HG02970 (cell line): ENCODE results near the gene DCC.

ENCODE experiments used
- ATAC-seq: cut with Tn5 transposase; IDR thresholded peaks from one replicate; pipeline ENCODE4 v1.9.1; 2021; ENCODE audit warnings: mild to moderate bottlenecking, moderate library complexity, moderate number of reproducible peaks; ENCODE audit not compliant: unreplicated experiment, low FRiP score

DCC gene

GRCh38 chr18:52764316-52764715 is 424.3 kb downstream of the DCC start:
- no peak for ATAC-seq

GRCh38 chr18:52766002-52766545 is 426.1 kb downstream of the DCC start:
- ATAC-seq = no peak

- ATAC-seq = no peak
Observed at GRCh38 chr18:52781113-52781512, 441.1 kb downstream of the DCC start.

GRCh38 chr18:52791321-52791720 is 451.3 kb downstream of the DCC start:
- ATAC-seq = no peak

DNA sequence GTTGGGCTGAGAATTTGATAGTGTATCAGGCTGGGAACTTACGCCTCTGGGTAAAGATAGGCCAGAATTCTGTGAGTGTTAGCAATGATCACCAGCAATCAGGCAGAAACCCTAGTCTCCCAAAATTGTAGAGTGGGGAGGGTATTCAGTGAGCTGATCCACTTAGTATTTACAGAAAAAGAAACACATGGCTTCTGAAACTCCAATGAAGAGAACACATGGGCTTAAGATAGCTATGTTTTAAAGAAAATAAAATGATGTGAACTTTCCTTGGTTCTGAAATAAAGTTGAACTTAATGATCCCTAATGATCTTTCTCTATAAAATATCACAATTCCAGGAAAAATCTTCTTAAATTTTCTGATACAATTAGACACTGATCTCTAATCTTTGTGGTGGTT is 472.8 kb downstream of the DCC start:
- no peak for ATAC-seq

DNA sequence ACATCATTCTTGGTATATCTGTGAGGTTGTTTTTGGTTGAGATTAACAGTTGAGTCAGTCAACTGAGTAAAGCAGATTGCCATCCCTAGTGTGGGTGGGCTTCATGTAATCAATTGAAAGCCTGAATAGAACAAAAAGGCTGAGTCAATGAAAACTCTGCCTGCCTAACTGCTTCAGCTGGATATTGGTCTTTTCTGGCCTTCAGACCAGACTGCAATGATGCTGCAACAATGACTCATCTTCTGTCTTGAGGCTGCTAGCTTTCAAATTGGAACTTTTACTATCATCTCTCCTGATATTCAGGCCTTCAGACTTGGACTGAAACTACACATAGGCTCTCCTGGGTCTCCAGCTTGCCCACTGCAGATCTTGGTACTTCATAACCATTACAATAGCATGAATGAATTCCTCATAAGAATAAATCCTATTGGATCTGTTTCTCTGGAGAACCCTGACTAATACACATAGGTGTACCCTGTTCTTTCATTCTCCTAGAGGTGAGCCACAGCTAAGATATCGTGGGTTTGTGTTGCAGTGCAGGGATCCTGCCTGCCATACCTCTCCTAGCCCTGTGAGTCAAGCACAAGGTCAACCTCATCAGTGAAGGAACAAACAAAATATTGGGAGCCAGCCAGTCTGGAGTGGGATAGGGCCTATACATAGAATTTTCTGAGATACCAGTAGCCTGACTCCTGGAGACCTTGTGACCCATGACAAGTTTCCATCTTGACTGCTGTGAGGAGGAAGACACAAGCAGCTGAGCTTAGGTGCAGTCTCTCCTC is 473.8 kb downstream of the DCC start:
- ATAC-seq = no peak

- ATAC-seq = no peak
Observed at GRCh38 chr18:52815651-52816050, 475.7 kb downstream of the DCC start.

DNA sequence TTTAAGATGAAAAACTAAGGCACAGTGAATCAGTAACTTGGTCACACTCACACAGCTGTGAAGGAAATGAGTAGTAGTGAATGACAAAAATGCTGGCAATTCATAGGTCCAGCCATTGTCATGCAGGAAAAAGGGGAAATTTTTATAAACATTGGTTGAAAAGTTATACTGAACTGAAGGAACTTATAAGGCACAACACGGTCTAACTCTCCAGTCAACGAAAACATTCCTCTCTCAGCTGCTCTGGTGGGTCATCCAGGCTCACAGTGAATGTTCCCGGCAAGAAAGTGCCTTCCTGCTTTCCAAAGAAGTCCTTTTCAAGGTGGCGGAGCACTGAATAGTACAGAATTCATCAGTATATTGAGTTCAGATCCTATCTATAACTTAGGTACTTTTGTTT is 476.1 kb downstream of the DCC start:
- ATAC-seq = no peak

GRCh38 chr18:52822160-52822559 is 482.2 kb downstream of the DCC start:
- ATAC-seq = no peak

GRCh38 chr18:52824126-52824525 is 484.1 kb downstream of the DCC start:
- ATAC-seq = no peak

DNA sequence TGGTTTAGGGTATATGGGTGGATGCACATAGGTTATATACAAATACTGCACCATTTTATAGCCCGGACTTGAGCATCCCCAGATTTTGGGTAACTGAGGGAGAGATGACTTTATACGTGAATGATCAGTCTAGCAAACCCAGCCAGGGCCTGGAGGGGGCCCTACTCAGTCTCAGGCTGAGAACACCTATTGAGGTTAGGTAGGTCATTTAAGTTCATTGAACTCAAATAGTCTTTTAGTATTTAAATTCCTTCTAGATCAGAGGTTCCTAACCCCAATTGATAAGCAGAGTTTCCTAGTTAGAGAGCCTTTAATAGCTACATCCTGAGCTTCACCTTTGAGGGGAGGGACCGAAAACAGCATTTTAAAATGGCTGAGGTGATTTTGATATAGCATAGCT is 487.0 kb downstream of the DCC start:
- no peak for ATAC-seq

GRCh38 chr18:52829320-52829719 is 489.3 kb downstream of the DCC start:
- no peak for ATAC-seq

- ATAC-seq = no peak
Observed at GRCh38 chr18:52829876-52830405, 489.9 kb downstream of the DCC start.

DNA sequence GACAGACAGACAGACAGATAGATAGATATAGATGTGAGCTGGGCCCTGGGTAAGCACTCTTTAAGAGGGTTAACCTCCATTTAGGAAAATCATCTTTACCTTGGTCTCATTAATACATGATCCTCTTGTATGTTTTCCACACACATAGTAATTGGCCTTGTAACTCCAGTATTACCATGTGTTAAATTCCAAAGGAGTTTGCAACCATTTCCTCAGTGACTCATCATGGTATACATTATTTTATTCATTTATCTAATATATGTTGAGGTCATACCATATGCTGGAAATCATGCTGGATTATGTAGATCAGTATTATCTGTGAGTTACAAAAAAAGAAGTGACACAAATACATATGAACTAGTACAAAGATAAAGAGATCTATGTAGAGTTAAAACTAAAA is 504.3 kb downstream of the DCC start:
- ATAC-seq = no peak

DNA sequence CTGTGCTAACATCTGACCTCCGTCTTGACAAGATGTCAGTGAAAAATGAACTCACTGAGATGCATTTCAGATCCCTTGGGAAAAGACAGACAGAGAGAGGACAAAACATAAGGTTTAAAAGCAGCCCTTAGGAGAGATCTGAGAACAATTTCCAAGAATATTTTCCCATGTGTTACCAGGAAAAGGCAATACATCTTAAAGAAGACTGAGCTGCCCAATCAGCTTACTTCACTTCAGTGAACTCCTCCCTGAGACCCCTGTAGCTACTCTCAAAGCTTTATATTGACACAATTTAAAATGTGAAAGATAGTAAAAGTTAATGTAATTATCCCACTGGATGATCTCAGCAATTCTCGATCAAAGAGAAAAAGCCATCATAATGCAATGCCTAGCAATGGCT is 505.0 kb downstream of the DCC start:
- no peak for ATAC-seq

GRCh38 chr18:52850031-52850560 is 510.1 kb downstream of the DCC start:
- ATAC-seq = no peak

DNA sequence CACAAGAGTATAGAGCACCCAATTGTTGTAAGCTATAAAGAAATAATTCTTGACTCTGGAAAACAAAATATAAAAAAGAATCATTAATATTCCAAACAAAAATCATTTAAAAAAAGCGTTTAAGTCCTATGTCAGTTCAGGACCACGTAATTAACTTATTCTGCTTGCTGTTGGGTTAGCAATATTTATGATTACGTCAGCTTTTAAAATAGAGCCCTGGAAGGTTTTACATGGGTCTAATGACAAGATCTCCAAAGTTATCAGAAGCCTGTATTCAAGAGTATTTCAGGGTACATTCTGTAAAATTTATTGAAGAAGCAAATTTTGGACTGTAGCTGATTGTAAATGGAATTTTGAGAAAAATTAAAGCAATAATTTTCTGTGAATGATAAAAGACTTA is 521.6 kb downstream of the DCC start:
- no peak for ATAC-seq

DNA sequence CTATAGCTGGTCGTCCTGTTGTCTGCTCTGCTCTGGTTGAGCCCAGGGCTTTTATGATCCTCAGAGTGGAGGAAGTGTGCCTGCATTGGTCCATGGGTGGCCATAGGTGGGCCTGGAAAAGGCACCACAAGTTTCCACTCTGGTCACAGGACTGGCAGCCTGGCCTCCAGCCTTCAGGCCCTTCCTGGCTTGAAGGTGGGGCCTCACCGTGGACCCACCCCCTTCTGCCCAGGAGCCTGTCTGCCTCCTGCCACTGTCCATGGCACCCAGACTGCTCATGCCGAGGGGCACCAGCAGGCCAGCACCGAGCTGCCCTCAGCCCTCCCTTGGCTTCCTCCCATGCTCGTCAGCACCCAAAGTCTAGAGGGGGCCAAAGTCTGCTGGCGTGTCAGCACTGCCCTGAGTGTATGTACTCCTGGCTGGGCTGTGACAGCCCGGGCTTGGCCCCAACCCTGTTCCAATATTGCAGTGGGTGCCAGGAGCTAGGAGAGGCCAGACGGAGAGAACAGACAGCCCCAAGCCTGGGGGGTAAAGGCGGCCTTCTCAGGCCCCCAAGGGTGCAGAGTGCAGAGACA is 529.4 kb downstream of the DCC start:
- ATAC-seq = no peak

GRCh38 chr18:52869942-52870907 is 530.2 kb downstream of the DCC start:
- no peak for ATAC-seq

DNA sequence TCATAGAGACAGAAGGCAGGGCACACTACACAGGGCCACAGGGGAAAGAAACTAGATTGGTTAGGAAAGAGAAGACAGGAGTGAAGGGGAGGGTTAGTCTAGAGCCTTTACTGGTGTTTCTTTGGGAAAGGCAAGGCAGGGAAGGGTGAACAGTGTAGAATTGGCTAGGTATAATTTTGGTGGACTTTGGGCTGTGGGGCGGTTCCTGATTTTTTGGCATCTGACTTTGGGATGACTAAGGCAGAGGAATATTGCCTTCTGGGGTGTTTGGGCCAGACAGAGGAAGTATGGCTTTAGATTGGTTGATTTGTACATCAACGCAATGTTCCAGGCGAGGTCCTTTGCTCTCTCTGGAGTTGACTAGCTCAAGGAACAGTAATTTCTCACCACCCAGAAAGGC is 534.8 kb downstream of the DCC start:
- no peak for ATAC-seq
